SU-DHL-6 (cell line): ENCODE measurements around the gene TIMP1.

ENCODE experiments used
- EZH2phosphoT487 ChIP-seq: fragments of 200-600 bp; sonication (generic), shearing (Covaris generic); conservative IDR thresholded peaks from 2 replicates; pipeline ENCODE4 v1.6.1; 2018; ENCODE audit warnings: mild to moderate bottlenecking, antibody characterized with exemption, low read length, moderate library complexity, mixed read lengths
- TF ChIP-seq, protein P1 (sequence below): fragments of 200-600 bp; sonication (generic); IDR thresholded peaks from one replicate; pipeline ENCODE4 v1.5.1; 2017; ENCODE audit warnings: antibody characterized with exemption, mild to moderate bottlenecking, low read length, moderate library complexity; ENCODE audit not compliant: insufficient read depth, poor library complexity, severe bottlenecking

DNA sequence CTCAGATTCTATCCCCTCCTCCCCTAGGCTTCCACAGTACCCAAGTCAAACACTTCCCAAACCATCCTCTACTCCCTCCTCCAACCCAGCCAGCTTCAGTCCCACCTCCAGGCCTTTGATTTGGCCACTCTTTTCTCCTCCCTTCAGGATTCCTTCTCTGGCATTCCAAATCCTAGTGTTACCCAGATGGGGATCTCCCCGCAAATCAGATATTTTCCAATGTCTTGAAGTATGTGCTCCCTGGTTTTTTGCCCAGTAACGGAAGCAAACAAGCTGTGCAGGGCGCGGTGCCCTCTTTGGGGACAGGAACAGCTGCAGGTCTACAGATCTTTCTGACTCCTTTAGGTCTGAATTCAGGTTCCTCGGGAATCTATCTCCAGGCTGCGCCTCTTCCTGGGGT is 39.6 kb downstream of the TIMP1 start:
- TF ChIP-seq, protein P1, sequence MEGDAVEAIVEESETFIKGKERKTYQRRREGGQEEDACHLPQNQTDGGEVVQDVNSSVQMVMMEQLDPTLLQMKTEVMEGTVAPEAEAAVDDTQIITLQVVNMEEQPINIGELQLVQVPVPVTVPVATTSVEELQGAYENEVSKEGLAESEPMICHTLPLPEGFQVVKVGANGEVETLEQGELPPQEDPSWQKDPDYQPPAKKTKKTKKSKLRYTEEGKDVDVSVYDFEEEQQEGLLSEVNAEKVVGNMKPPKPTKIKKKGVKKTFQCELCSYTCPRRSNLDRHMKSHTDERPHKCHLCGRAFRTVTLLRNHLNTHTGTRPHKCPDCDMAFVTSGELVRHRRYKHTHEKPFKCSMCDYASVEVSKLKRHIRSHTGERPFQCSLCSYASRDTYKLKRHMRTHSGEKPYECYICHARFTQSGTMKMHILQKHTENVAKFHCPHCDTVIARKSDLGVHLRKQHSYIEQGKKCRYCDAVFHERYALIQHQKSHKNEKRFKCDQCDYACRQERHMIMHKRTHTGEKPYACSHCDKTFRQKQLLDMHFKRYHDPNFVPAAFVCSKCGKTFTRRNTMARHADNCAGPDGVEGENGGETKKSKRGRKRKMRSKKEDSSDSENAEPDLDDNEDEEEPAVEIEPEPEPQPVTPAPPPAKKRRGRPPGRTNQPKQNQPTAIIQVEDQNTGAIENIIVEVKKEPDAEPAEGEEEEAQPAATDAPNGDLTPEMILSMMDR, result no peak
- no peak for TF ChIP-seq EZH2phosphoT487
